WTC11 (cell line): Measurements from ENCODE around the gene UBASH3A. TPM values are rescaled to one million over a fixed set of nuclear protein-coding genes. Genes with fewer than 3 reads are reported as not detected.

Source experiments
- ATAC-seq: fragments of 200-7000 bp; cut with Tn5 transposase; 2 replicates; pipeline ENCODE4 v1.10.0; 2021; ENCODE audit warnings: mild to moderate bottlenecking, moderate library complexity
- CTCF ChIA-PET: fragments of 300-600 bp; sonication (Branson Sonifier 250); formaldehyde crosslinking; loops from one replicate; lab custom pipeline; 2021; ENCODE audit warnings: antibody characterized with exemption; lab: Charles Lee
- POLR2A ChIA-PET: fragments of 350-600 bp; sonication (Branson Sonifier 250); formaldehyde crosslinking; loops from one replicate; lab custom pipeline; 2021; ENCODE audit warnings: antibody characterized with exemption; lab: Charles Lee
- DNase-seq: peaks from one replicate; pipeline ENCODE4 v3.0.0; 2021; ENCODE audit warnings: low spot score
- H3K27ac Mint-ChIP-seq: 2 replicates; pipeline ENCODE4 v1.8.0; 2021; ENCODE audit warnings: mixed read lengths
- H3K27me3 Mint-ChIP-seq: 2 replicates; pipeline ENCODE4 v1.8.0; 2021; ENCODE audit warnings: low read depth, mild to moderate bottlenecking, moderate library complexity, mixed read lengths
- H3K36me3 Mint-ChIP-seq: 2 replicates; pipeline ENCODE4 v1.8.0; 2021; ENCODE audit warnings: mixed read lengths
- H3K4me1 Mint-ChIP-seq: 2 replicates; pipeline ENCODE4 v1.8.0; 2022; ENCODE audit warnings: mixed read lengths
- H3K4me3 Mint-ChIP-seq: 2 replicates; pipeline ENCODE4 v1.8.0; 2021; ENCODE audit warnings: mild to moderate bottlenecking, moderate library complexity, mixed read lengths
- H3K9me3 Mint-ChIP-seq: 2 replicates; pipeline ENCODE4 v1.8.0; 2021; ENCODE audit warnings: mixed read lengths
- ATF1 ChIP-seq: sonication (generic); formaldehyde crosslinking; IDR thresholded peaks from 2 replicates; pipeline ENCODE4 v1.8.1; 2023; ENCODE audit warnings: mild to moderate bottlenecking, moderate library complexity, missing genetic modification reagents
- ATF6 ChIP-seq: sonication (generic); formaldehyde crosslinking; IDR thresholded peaks from 2 replicates; pipeline ENCODE4 v1.8.1; 2023; ENCODE audit warnings: mild to moderate bottlenecking, missing genetic modification reagents
- EMX1 ChIP-seq: fragments of 250-450 bp; sonication (Bioruptor Pico); IDR thresholded peaks from 2 replicates; pipeline ENCODE4 v1.8.0; 2021; ENCODE audit warnings: mild to moderate bottlenecking
- ETV6 ChIP-seq: sonication (generic); formaldehyde crosslinking; IDR thresholded peaks from 2 replicates; pipeline ENCODE4 v1.8.1; 2022; ENCODE audit warnings: mild to moderate bottlenecking, missing genetic modification reagents
- GTF2I ChIP-seq: fragments of 250-450 bp; sonication (Bioruptor Pico); conservative IDR thresholded peaks from 2 replicates; pipeline ENCODE4 v1.4.0; 2021; ENCODE audit warnings: mild to moderate bottlenecking
- IRF2 ChIP-seq: sonication (generic); formaldehyde crosslinking; IDR thresholded peaks from 2 replicates; pipeline ENCODE4 v1.8.0; 2022; ENCODE audit warnings: low read depth, missing genetic modification reagents, borderline replicate concordance
- NFATC4 ChIP-seq: fragments of 250-450 bp; sonication (Bioruptor Pico); IDR thresholded peaks from 2 replicates; pipeline ENCODE4 v1.9.0; 2021; ENCODE audit warnings: mild to moderate bottlenecking
- ZNF219 ChIP-seq: sonication (generic); formaldehyde crosslinking; IDR thresholded peaks from 2 replicates; pipeline ENCODE4 v1.8.0; 2023; ENCODE audit warnings: missing genetic modification reagents, mild to moderate bottlenecking, borderline replicate concordance
- ZNF423 ChIP-seq: fragments of 250-450 bp; sonication (Bioruptor Pico); IDR thresholded peaks from 2 replicates; pipeline ENCODE4 v2.1.2; 2022; ENCODE audit warnings: mild to moderate bottlenecking, moderate library complexity
- total RNA-seq: library from RNA; stranded (reverse); gene quantifications from 3 replicates; pipeline ENCODE4 v1.2.3, GENCODE V29; 2021
- TF ChIP-seq, protein P1 (sequence below): sonication (generic); formaldehyde crosslinking; conservative IDR thresholded peaks from 2 replicates; pipeline ENCODE4 v1.8.1; 2023; ENCODE audit warnings: mild to moderate bottlenecking, low read depth, missing genetic modification reagents, moderate library complexity
- TF ChIP-seq, protein P2 (sequence below): sonication (generic); formaldehyde crosslinking; IDR thresholded peaks from 2 replicates; pipeline ENCODE4 v1.8.1; 2022; ENCODE audit warnings: mild to moderate bottlenecking, missing genetic modification reagents, moderate library complexity, borderline replicate concordance
- TF ChIP-seq, protein P3 (sequence below): sonication (generic); formaldehyde crosslinking; IDR thresholded peaks from 2 replicates; pipeline ENCODE4 v1.8.1; 2023; ENCODE audit warnings: mild to moderate bottlenecking, missing genetic modification reagents, moderate library complexity

UBASH3A gene
- total RNA-seq, 1 experiment from 2014 or later = not detected

GRCh38 chr21:42431196-42431595, 27.5 kb downstream of the UBASH3A start:
- DNase-seq = no peak
- ATAC-seq = no peak
- Mint-ChIP-seq H3K4me3 (no peak overlapping the region), H3K9me3 (peaks cover 30% of the 10 kb centered on the region), H3K27ac (no peak overlapping the region), H3K36me3 (peaks cover 3% of the 10 kb centered on the region; the same call in 1 of the 2 replicates), H3K27me3 (peaks cover 11% of the 10 kb centered on the region; the same call in 1 of the 2 replicates), H3K4me1 (no peaks in the 10 kb centered on the region)
- ChIA-PET POLR2A (no interaction called here), CTCF (no interaction called here)
- TF ChIP-seq ETV6 (CRISPR knock-in tag) = no peak
- TF ChIP-seq EMX1 (CRISPR knock-in tag) = no peak

DNA sequence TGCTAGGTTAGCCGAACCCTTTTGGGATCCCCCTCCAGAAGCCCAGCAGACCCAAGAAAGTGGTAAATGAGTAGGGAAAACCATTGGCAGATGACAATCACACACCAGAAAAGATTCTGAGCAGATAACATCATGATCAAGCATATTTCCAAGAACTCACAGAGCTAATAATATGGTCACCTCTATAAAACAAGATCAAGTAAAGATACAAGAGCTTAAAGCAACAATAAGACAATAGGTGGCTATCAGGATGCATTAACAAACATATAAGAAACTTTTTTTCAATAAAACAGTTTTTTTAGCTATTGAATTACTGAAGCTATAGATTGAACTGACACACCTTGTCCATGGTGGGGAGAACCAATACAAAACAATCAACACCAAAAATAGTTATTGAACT, 29.0 kb downstream of the UBASH3A start:
- no peaks in the 10 kb centered on the region for H3K4me1 Mint-ChIP-seq
- H3K36me3 Mint-ChIP-seq = peaks cover 3% of the 10 kb centered on the region; the same call in 1 of the 2 replicates
- peaks cover 37% of the 10 kb centered on the region for H3K9me3 Mint-ChIP-seq
- DNase-seq (no peak), ATAC-seq (no peak)
- H3K4me3 Mint-ChIP-seq = no peak overlapping the region
- no peak overlapping the region for H3K27ac Mint-ChIP-seq
- H3K27me3 Mint-ChIP-seq = peaks cover 11% of the 10 kb centered on the region; the same call in 1 of the 2 replicates
- TF ChIP-seq ATF6 (CRISPR knock-in tag) (no peak), ZNF423 (CRISPR knock-in tag) (no peak)
- ChIA-PET CTCF (interaction anchor here (1.2 kb wide), 1 partner anchor 821 kb away, joined by 3 read pairs; no protein-coding TSS in a partner anchor), POLR2A (no interaction called here)

GRCh38 chr21:42433946-42434551, 30.3 kb downstream of the UBASH3A start:
- peaks cover 37% of the 10 kb centered on the region for H3K9me3 Mint-ChIP-seq
- CTCF ChIA-PET = no interaction called here
- peaks cover 3% of the 10 kb centered on the region; the same call in 1 of the 2 replicates for H3K36me3 Mint-ChIP-seq
- no peak overlapping the region for H3K27ac Mint-ChIP-seq
- POLR2A ChIA-PET = no interaction called here
- no peak overlapping the region for H3K4me3 Mint-ChIP-seq
- TF ChIP-seq, protein P1, sequence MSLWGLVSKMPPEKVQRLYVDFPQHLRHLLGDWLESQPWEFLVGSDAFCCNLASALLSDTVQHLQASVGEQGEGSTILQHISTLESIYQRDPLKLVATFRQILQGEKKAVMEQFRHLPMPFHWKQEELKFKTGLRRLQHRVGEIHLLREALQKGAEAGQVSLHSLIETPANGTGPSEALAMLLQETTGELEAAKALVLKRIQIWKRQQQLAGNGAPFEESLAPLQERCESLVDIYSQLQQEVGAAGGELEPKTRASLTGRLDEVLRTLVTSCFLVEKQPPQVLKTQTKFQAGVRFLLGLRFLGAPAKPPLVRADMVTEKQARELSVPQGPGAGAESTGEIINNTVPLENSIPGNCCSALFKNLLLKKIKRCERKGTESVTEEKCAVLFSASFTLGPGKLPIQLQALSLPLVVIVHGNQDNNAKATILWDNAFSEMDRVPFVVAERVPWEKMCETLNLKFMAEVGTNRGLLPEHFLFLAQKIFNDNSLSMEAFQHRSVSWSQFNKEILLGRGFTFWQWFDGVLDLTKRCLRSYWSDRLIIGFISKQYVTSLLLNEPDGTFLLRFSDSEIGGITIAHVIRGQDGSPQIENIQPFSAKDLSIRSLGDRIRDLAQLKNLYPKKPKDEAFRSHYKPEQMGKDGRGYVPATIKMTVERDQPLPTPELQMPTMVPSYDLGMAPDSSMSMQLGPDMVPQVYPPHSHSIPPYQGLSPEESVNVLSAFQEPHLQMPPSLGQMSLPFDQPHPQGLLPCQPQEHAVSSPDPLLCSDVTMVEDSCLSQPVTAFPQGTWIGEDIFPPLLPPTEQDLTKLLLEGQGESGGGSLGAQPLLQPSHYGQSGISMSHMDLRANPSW = no peak
- TF ChIP-seq NFATC4 (CRISPR knock-in tag) = no peak
- no peak for TF ChIP-seq ATF1 (CRISPR knock-in tag)
- TF ChIP-seq IRF2 = no peak
- TF ChIP-seq, protein P2, sequence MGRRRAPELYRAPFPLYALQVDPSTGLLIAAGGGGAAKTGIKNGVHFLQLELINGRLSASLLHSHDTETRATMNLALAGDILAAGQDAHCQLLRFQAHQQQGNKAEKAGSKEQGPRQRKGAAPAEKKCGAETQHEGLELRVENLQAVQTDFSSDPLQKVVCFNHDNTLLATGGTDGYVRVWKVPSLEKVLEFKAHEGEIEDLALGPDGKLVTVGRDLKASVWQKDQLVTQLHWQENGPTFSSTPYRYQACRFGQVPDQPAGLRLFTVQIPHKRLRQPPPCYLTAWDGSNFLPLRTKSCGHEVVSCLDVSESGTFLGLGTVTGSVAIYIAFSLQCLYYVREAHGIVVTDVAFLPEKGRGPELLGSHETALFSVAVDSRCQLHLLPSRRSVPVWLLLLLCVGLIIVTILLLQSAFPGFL (CRISPR knock-in tag) = no peak
- TF ChIP-seq GTF2I (CRISPR knock-in tag) = no peak
- no peak for TF ChIP-seq ZNF219 (CRISPR knock-in tag)
- TF ChIP-seq, protein P3, sequence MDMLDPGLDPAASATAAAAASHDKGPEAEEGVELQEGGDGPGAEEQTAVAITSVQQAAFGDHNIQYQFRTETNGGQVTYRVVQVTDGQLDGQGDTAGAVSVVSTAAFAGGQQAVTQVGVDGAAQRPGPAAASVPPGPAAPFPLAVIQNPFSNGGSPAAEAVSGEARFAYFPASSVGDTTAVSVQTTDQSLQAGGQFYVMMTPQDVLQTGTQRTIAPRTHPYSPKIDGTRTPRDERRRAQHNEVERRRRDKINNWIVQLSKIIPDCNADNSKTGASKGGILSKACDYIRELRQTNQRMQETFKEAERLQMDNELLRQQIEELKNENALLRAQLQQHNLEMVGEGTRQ (CRISPR knock-in tag) = no peak
- TF ChIP-seq ATF6 (CRISPR knock-in tag) = no peak
- no peak for DNase-seq
- H3K27me3 Mint-ChIP-seq = peaks cover 11% of the 10 kb centered on the region; the same call in 1 of the 2 replicates
- H3K4me1 Mint-ChIP-seq = no peaks in the 10 kb centered on the region
- ATAC-seq = no peak
